ENCODE results near the gene TTLL1. TPM values are rescaled to one million over a fixed set of nuclear protein-coding genes. Genes with fewer than 3 reads are reported as not detected.

Gene TTLL1
- total and polyA plus RNA-seq, 4 donors: 0.50 to 2.2 (median 1.1) TPM

DNA sequence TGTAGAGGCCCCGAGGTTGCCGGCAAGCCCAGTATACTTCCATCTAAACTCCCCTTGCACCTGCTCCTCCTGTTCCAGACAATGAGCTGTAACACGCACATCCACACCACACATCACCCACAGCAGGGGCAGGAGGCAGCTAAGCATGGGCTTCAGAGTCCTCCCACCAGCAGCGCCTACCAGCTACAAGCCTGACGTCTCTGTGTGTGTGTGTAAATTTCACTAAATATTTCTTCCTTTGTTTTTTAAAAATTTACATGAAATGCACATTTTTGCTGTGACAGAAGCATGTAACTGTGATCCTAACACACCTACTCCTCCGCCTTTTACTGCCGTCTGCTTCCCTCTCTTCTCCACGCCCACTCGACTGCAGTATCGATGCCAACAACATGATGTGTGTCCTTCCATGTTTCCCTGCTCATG lies 44.9 kb downstream of the TTLL1 start:
- no peak overlapping the region for H3K27ac ChIP-seq (ENCODE audit: low read depth in 1 of 2, low read length in 2 of 2)
- no peaks in the 10 kb centered on the region for H3K27me3 ChIP-seq (ENCODE audit: control insufficient read depth in 4 of 4, insufficient read depth in 4 of 4, low read length in 3 of 4)
- H3K4me1 ChIP-seq (ENCODE audit: control insufficient read depth in 4 of 4, insufficient read depth in 4 of 4, low read length in 3 of 4): no peaks in the 10 kb centered on the region
- no peak for DNase-seq (ENCODE audit: low spot score)
- no peaks in the 10 kb centered on the region for H3K36me3 ChIP-seq (ENCODE audit: control insufficient read depth in 4 of 4, insufficient read depth in 3 of 4, low read depth in 1 of 4, low read length in 3 of 4)
- TF ChIP-seq EGR1 (IDR thresholded peaks at IDR 0.05; ENCODE audit: low read depth in 2 of 2): no peak
- no peak for TF ChIP-seq JUND (IDR thresholded peaks at IDR 0.05)
- TF ChIP-seq TAF1 (conservative IDR thresholded peaks at IDR 0.05): no peak
- no peak for TF ChIP-seq HNF4G (IDR thresholded peaks at IDR 0.05)
- TF ChIP-seq, protein P1, sequence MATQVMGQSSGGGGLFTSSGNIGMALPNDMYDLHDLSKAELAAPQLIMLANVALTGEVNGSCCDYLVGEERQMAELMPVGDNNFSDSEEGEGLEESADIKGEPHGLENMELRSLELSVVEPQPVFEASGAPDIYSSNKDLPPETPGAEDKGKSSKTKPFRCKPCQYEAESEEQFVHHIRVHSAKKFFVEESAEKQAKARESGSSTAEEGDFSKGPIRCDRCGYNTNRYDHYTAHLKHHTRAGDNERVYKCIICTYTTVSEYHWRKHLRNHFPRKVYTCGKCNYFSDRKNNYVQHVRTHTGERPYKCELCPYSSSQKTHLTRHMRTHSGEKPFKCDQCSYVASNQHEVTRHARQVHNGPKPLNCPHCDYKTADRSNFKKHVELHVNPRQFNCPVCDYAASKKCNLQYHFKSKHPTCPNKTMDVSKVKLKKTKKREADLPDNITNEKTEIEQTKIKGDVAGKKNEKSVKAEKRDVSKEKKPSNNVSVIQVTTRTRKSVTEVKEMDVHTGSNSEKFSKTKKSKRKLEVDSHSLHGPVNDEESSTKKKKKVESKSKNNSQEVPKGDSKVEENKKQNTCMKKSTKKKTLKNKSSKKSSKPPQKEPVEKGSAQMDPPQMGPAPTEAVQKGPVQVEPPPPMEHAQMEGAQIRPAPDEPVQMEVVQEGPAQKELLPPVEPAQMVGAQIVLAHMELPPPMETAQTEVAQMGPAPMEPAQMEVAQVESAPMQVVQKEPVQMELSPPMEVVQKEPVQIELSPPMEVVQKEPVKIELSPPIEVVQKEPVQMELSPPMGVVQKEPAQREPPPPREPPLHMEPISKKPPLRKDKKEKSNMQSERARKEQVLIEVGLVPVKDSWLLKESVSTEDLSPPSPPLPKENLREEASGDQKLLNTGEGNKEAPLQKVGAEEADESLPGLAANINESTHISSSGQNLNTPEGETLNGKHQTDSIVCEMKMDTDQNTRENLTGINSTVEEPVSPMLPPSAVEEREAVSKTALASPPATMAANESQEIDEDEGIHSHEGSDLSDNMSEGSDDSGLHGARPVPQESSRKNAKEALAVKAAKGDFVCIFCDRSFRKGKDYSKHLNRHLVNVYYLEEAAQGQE (IDR thresholded peaks at IDR 0.05): no peak
- TF ChIP-seq YY1 (IDR thresholded peaks at IDR 0.05): no peak
- TF ChIP-seq SP1 (IDR thresholded peaks at IDR 0.05): no peak
- no peak for TF ChIP-seq RXRA (IDR thresholded peaks at IDR 0.05)
- no peak for TF ChIP-seq RAD21 (IDR thresholded peaks at IDR 0.05)
- no peak for TF ChIP-seq FOXA2 (IDR thresholded peaks at IDR 0.05)
- TF ChIP-seq, protein P2, sequence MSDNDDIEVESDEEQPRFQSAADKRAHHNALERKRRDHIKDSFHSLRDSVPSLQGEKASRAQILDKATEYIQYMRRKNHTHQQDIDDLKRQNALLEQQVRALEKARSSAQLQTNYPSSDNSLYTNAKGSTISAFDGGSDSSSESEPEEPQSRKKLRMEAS (IDR thresholded peaks at IDR 0.05): no peak
- TF ChIP-seq GABPA (IDR thresholded peaks at IDR 0.05 in 1 of 2, conservative IDR thresholded peaks at IDR 0.05 in 1 of 2): no peak
- TF ChIP-seq FOXA1 (IDR thresholded peaks at IDR 0.05): no peak
- TF ChIP-seq HNF4A (conservative IDR thresholded peaks at IDR 0.05): no peak
- TF ChIP-seq, protein P3, sequence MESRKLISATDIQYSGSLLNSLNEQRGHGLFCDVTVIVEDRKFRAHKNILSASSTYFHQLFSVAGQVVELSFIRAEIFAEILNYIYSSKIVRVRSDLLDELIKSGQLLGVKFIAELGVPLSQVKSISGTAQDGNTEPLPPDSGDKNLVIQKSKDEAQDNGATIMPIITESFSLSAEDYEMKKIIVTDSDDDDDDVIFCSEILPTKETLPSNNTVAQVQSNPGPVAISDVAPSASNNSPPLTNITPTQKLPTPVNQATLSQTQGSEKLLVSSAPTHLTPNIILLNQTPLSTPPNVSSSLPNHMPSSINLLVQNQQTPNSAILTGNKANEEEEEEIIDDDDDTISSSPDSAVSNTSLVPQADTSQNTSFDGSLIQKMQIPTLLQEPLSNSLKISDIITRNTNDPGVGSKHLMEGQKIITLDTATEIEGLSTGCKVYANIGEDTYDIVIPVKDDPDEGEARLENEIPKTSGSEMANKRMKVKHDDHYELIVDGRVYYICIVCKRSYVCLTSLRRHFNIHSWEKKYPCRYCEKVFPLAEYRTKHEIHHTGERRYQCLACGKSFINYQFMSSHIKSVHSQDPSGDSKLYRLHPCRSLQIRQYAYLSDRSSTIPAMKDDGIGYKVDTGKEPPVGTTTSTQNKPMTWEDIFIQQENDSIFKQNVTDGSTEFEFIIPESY (IDR thresholded peaks at IDR 0.05): no peak
- TF ChIP-seq, protein P4, sequence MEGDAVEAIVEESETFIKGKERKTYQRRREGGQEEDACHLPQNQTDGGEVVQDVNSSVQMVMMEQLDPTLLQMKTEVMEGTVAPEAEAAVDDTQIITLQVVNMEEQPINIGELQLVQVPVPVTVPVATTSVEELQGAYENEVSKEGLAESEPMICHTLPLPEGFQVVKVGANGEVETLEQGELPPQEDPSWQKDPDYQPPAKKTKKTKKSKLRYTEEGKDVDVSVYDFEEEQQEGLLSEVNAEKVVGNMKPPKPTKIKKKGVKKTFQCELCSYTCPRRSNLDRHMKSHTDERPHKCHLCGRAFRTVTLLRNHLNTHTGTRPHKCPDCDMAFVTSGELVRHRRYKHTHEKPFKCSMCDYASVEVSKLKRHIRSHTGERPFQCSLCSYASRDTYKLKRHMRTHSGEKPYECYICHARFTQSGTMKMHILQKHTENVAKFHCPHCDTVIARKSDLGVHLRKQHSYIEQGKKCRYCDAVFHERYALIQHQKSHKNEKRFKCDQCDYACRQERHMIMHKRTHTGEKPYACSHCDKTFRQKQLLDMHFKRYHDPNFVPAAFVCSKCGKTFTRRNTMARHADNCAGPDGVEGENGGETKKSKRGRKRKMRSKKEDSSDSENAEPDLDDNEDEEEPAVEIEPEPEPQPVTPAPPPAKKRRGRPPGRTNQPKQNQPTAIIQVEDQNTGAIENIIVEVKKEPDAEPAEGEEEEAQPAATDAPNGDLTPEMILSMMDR (IDR thresholded peaks at IDR 0.05; ENCODE audit: low read depth, low read length, missing input control): no peak
- TF ChIP-seq, protein P5, sequence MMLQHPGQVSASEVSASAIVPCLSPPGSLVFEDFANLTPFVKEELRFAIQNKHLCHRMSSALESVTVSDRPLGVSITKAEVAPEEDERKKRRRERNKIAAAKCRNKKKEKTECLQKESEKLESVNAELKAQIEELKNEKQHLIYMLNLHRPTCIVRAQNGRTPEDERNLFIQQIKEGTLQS (IDR thresholded peaks at IDR 0.05): no peak
- TF ChIP-seq NR2F2 (IDR thresholded peaks at IDR 0.05): no peak
- 93% methylated on average over 10 of the region's 10 CpGs for WGBS
- no peak overlapping the region for H3K9ac ChIP-seq (ENCODE audit: low read depth in 1 of 2, low read length in 2 of 2)
- H3K9me3 ChIP-seq (ENCODE audit: control insufficient read depth in 4 of 4, low read length in 3 of 4): no peaks in the 10 kb centered on the region
- H3K4me3 ChIP-seq (ENCODE audit: low read depth in 1 of 3, low read length in 3 of 3): no peak overlapping the region

All from liver (tissue), 9 donors.